HepG2 (cell line): ENCODE data around the gene OR14A2. TPM values are rescaled to one million over a fixed set of nuclear protein-coding genes. Genes with fewer than 3 reads are reported as not detected.

Source experiments
- ATAC-seq: fragments of 200-7000 bp; cut with Tn5 transposase; 3 replicates; pipeline ENCODE4 v1.9.1; 2020; ENCODE audit warnings: mild to moderate bottlenecking, moderate library complexity
- BruUV-seq: library from RNA; stranded (reverse); fragments of 400-500 nt; replicated peaks from 2 replicates; lab custom pipeline; 2021; lab: Mats Ljungman, UMichigan
- CTCF ChIA-PET: fragments of 300-600 bp; formaldehyde crosslinking; extraction: SDS; loops from one replicate; lab custom pipeline; 2021; ENCODE audit warnings: low total read pairs, inconsistent platforms, low intra/inter-chr PET ratio; lab: Yijun Ruan, JAX
- POLR2A ChIA-PET: fragments of 350-600 bp; sonication (Branson Sonifier 250); formaldehyde crosslinking; loops from one replicate; lab custom pipeline; 2020; ENCODE audit warnings: antibody characterized with exemption, inconsistent platforms; lab: Yijun Ruan, JAX
- DNase-seq: peaks from one replicate; pipeline ENCODE4 v3.0.0-alpha.2; 2015; ENCODE audit warnings: low spot score
- FAIRE-seq: peaks from 3 replicates; lab custom pipeline; 2011; peaks lifted over from hg19 to GRCh38; lab: Jason Lieb, UNC
- H2AFZ ChIP-seq: one replicate; pipeline ENCODE4 v1.6.1; 2011; ENCODE audit warnings: low read length, inconsistent platforms
- H3K27ac ChIP-seq: fragments of 300-600 bp; 3 replicates; pipeline ENCODE4 v1.8.0; 2011; ENCODE audit warnings: mixed run types, mild to moderate bottlenecking, mixed read lengths, low read length, inconsistent platforms; ENCODE audit not compliant: insufficient read depth; ENCODE audit errors: extremely low read length
- H3K27me3 ChIP-seq, 2 experiments: fragments of 200-600 bp in 1 of 2; 2 replicates in 1 of 2; 3 replicates in 1 of 2; pipeline versions ENCODE4 v1.6.0 to v1.8.0; 2011; ENCODE audit warnings: low read length in 2 of 2, mild to moderate bottlenecking in 2 of 2, moderate library complexity in 2 of 2, inconsistent platforms in 1 of 2; ENCODE audit not compliant: insufficient read depth in 2 of 2, control insufficient read depth in 1 of 2
- H3K36me3 ChIP-seq, 2 experiments: fragments of 200-600 bp in 1 of 2; replicated peaks in 1 of 2; 2 replicates in 1 of 2; 3 replicates in 1 of 2; pipeline versions ENCODE4 v1.5.1 to v1.8.0; 2011; ENCODE audit warnings: low read length in 2 of 2, inconsistent platforms in 1 of 2; ENCODE audit not compliant: insufficient read depth in 2 of 2, control insufficient read depth in 1 of 2
- H3K4me1 ChIP-seq: 2 replicates; pipeline ENCODE4 v1.5.1; 2012; ENCODE audit warnings: low read length, inconsistent platforms; ENCODE audit not compliant: insufficient read depth
- H3K4me2 ChIP-seq: 2 replicates; pipeline ENCODE4 v1.6.0; 2011; ENCODE audit warnings: low read depth, low read length, inconsistent platforms
- H3K4me3 ChIP-seq, 3 experiments: fragments of 200-600 bp in 1 of 3; sonication (generic), shearing (Covaris generic) in 1 of 3; replicated peaks in 1 of 3; 2 replicates each; pipeline ENCODE4 v1.5.1; 2011 to 2016; ENCODE audit warnings: low read length in 3 of 3, inconsistent platforms in 2 of 3, low read depth in 2 of 3, mild to moderate bottlenecking in 2 of 3, control low read depth in 1 of 3, mixed read lengths in 1 of 3; ENCODE audit not compliant: insufficient read depth in 1 of 3
- H3K79me2 ChIP-seq: one replicate; pipeline ENCODE4 v1.6.1; 2011; ENCODE audit warnings: low read length, inconsistent platforms; ENCODE audit not compliant: insufficient read depth
- H3K9ac ChIP-seq: 2 replicates; pipeline ENCODE4 v1.6.0; 2011; ENCODE audit warnings: mild to moderate bottlenecking, low read depth, low read length, inconsistent platforms; ENCODE audit not compliant: insufficient read depth
- H3K9me3 ChIP-seq: 2 replicates; pipeline ENCODE4 v1.5.1; 2012; ENCODE audit warnings: mild to moderate bottlenecking, low read length
- H4K20me1 ChIP-seq: 2 replicates; pipeline ENCODE4 v1.6.0; 2011; ENCODE audit warnings: inconsistent platforms, mild to moderate bottlenecking, low read length, moderate library complexity; ENCODE audit not compliant: insufficient read depth
- CHD4 ChIP-seq: fragments of 200-600 bp; sonication (generic); IDR thresholded peaks from 2 replicates; pipeline ENCODE4 v1.7.0; 2017; ENCODE audit warnings: mild to moderate bottlenecking, low read length, borderline replicate concordance
- GZF1 ChIP-seq: sonication (generic); formaldehyde crosslinking; IDR thresholded peaks from 2 replicates; pipeline ENCODE4 v1.5.1; 2020; ENCODE audit warnings: mild to moderate bottlenecking, missing genetic modification reagents
- KAT2B ChIP-seq: fragments of 150-350 bp; IDR thresholded peaks from 2 replicates; pipeline ENCODE4 v1.6.1; 2014; ENCODE audit warnings: low read depth, low read length, borderline replicate concordance
- TGIF2 ChIP-seq: IDR thresholded peaks from 2 replicates; pipeline ENCODE4 v1.6.1; 2016; ENCODE audit warnings: control low read depth, missing compliant biosample characterization
- ZFP90 ChIP-seq: sonication (generic); formaldehyde crosslinking; IDR thresholded peaks from 2 replicates; pipeline ENCODE4 v1.8.0; 2022; ENCODE audit warnings: missing genetic modification reagents, mild to moderate bottlenecking, inconsistent platforms, borderline replicate concordance
- ZNF234 ChIP-seq: sonication (generic); formaldehyde crosslinking; conservative IDR thresholded peaks from 2 replicates; pipeline ENCODE4 v1.5.1; 2020; ENCODE audit warnings: mild to moderate bottlenecking, missing genetic modification reagents
- ZNF34 ChIP-seq: sonication (generic); formaldehyde crosslinking; IDR thresholded peaks from 2 replicates; pipeline ENCODE4 v1.4.0; 2020; ENCODE audit warnings: mild to moderate bottlenecking, missing genetic modification reagents, borderline replicate concordance
- ZSCAN12 ChIP-seq: sonication (generic); formaldehyde crosslinking; IDR thresholded peaks from 2 replicates; pipeline ENCODE4 v1.9.0; 2021; ENCODE audit warnings: mild to moderate bottlenecking, missing genetic modification reagents
- WGBS: methylation state at CpG from one replicate; pipeline ENCODE4 v1.1.6; 2017; ENCODE audit warnings: low lambda C conversion rate; 5-methylcytosine and 5-hydroxymethylcytosine counted together
- in situ Hi-C: cut with HindIII; loops from 2 replicates; pipeline ENCODE4 v1.10.0; 2017; ENCODE audit warnings: low pct_unique_long_range_greater_than_20kb; ENCODE audit not compliant: extremely low pct_ligation_motif_present
- intact Hi-C: fragments of 100-400 bp; cut with micrococcal nuclease; formaldehyde crosslinking; loops from one replicate; pipeline ENCODE4 v1.10.0; 2022; ENCODE audit not compliant: unreplicated experiment
- polyA plus RNA-seq, 8 experiments: library from polyadenylated mRNA; depleted of rRNA in 3 of 8; stranded (reverse) in 7 of 8; unstranded in 1 of 8; fragments of >200 nt; fragmentation: Illumina TruSeq in 4 of 8; extraction: Trizol in 4 of 8; gene quantifications; 2 replicates each; pipeline versions ENCODE4 v1.2.1 to v1.2.3, GENCODE V29; 2011 to 2016; ENCODE audit warnings: low read depth in 4 of 8, missing spikeins in 1 of 8, mixed read lengths in 1 of 8; ENCODE audit not compliant: insufficient read depth in 1 of 8
- total RNA-seq, 5 experiments: library from RNA; depleted of rRNA; stranded (reverse); fragments of >200 nt; fragmentation: Illumina TruSeq; extraction: Trizol; gene quantifications; 2 replicates each; pipeline ENCODE4 v1.2.3, GENCODE V29; 2016; ENCODE audit warnings: low read depth in 1 of 5
- TF ChIP-seq, protein P1 (sequence below): sonication (generic); formaldehyde crosslinking; IDR thresholded peaks from 2 replicates; pipeline ENCODE4 v1.8.0; 2022; ENCODE audit warnings: mild to moderate bottlenecking, missing genetic modification reagents, borderline replicate concordance
- TF ChIP-seq, protein P2 (sequence below): IDR thresholded peaks from 2 replicates; pipeline ENCODE4 v1.6.1; 2016; ENCODE audit warnings: mild to moderate bottlenecking, missing biosample characterization, missing genetic modification reagents
- TF ChIP-seq, protein P3 (sequence below): sonication (generic); formaldehyde crosslinking; IDR thresholded peaks from 2 replicates; pipeline ENCODE4 v1.5.0; 2020; ENCODE audit warnings: missing genetic modification reagents
- TF ChIP-seq, protein P4 (sequence below): sonication (generic); formaldehyde crosslinking; IDR thresholded peaks from 2 replicates; pipeline ENCODE4 v1.4.0; 2020; ENCODE audit warnings: missing genetic modification reagents
- TF ChIP-seq, protein P5 (sequence below): sonication (generic); formaldehyde crosslinking; IDR thresholded peaks from 2 replicates; pipeline ENCODE4 v1.4.0; 2020; ENCODE audit warnings: missing genetic modification reagents
- TF ChIP-seq, protein P6 (sequence below): sonication (generic); formaldehyde crosslinking; IDR thresholded peaks from 2 replicates; pipeline ENCODE4 v1.4.0; 2020; ENCODE audit warnings: missing genetic modification reagents
- TF ChIP-seq, protein P7 (sequence below): sonication (generic); formaldehyde crosslinking; conservative IDR thresholded peaks from 2 replicates; pipeline ENCODE4 v1.4.0; 2020; ENCODE audit warnings: missing genetic modification reagents

OR14A2 gene
- total and polyA plus RNA-seq, 2 of the 13 experiments (the other 11 are each of a cell fraction or from before 2014, with no cell fraction given): not detected

DNA sequence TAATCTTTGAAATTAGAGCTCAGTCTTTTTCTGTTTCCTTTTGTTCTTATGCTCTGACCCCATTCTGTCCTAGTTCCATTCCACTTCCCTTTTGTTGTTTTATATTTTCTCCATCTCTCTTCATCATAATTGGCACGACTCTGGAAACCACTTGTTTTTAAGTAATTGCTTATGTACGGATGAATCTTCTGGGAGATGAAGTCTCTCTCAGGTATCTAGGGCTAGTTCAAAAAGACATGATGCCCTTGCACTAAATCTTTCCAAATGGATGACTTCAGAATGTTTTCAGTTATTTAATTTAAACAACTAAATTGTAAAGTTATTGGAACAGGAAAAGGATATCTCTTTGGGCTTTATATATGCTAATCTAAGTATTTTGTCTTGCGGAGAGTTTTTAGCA is 31.4 kb downstream of the OR14A2 start, which contains the start of gene OR6F1:
TSS of gene OR6F1 (minus strand) at position 101 of the 400 bp plus-strand sequence. CDS start 3,891 bp downstream, outside the sequence.
- no peaks in the 10 kb centered on the region for H3K27me3 ChIP-seq
- no TSS peak for BruUV-seq
- no peak within 1 kb of the TSS for H2AFZ ChIP-seq
- no peak for DNase-seq
- ATAC-seq: no peak
- H3K4me1 ChIP-seq: no peaks in the 10 kb centered on the region
- no peak within 1 kb of the TSS for H3K27ac ChIP-seq
- intact Hi-C loops: no loop called here
- H3K9ac ChIP-seq: no peak within 1 kb of the TSS
- no peaks in the 10 kb centered on the region for H4K20me1 ChIP-seq
- in situ Hi-C loops: no loop called here
- H3K9me3 ChIP-seq: peaks cover 67% of the 10 kb centered on the region
- no peak within 1 kb of the TSS for H3K4me3 ChIP-seq
- no peaks in the 10 kb centered on the region for H3K36me3 ChIP-seq
- WGBS: 31% methylated on average over 3 of the region's 3 CpGs
- H3K4me2 ChIP-seq: no peak within 1 kb of the TSS
- ChIA-PET POLR2A (no interaction called here), CTCF (no interaction called here)
- FAIRE-seq: no peak
- H3K79me2 ChIP-seq: no peaks in the 10 kb centered on the region
- TF ChIP-seq, protein P1, sequence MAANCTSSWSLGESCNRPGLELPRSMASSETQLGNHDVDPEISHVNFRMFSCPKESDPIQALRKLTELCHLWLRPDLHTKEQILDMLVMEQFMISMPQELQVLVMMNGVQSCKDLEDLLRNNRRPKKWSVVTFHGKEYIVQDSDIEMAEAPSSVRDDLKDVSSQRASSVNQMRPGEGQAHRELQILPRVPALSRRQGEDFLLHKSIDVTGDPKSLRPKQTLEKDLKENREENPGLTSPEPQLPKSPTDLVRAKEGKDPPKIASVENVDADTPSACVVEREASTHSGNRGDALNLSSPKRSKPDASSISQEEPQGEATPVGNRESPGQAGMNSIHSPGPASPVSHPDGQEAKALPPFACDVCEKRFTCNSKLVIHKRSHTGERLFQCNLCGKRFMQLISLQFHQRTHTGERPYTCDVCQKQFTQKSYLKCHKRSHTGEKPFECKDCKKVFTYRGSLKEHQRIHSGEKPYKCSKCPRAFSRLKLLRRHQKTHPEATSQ: no peak
- TF ChIP-seq ZNF34 (CRISPR knock-in tag) (no peak), ZFP90 (CRISPR knock-in tag) (no peak), ZNF234 (CRISPR knock-in tag) (no peak), ZSCAN12 (CRISPR knock-in tag) (no peak), CHD4 (no peak), GZF1 (CRISPR knock-in tag) (no peak), KAT2B (no peak), TGIF2 (no peak)
- TF ChIP-seq, protein P2, sequence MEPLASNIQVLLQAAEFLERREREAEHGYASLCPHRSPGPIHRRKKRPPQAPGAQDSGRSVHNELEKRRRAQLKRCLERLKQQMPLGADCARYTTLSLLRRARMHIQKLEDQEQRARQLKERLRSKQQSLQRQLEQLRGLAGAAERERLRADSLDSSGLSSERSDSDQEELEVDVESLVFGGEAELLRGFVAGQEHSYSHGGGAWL (CRISPR knock-in tag): no peak
- TF ChIP-seq, protein P3, sequence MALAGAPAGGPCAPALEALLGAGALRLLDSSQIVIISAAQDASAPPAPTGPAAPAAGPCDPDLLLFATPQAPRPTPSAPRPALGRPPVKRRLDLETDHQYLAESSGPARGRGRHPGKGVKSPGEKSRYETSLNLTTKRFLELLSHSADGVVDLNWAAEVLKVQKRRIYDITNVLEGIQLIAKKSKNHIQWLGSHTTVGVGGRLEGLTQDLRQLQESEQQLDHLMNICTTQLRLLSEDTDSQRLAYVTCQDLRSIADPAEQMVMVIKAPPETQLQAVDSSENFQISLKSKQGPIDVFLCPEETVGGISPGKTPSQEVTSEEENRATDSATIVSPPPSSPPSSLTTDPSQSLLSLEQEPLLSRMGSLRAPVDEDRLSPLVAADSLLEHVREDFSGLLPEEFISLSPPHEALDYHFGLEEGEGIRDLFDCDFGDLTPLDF: no peak
- TF ChIP-seq, protein P4, sequence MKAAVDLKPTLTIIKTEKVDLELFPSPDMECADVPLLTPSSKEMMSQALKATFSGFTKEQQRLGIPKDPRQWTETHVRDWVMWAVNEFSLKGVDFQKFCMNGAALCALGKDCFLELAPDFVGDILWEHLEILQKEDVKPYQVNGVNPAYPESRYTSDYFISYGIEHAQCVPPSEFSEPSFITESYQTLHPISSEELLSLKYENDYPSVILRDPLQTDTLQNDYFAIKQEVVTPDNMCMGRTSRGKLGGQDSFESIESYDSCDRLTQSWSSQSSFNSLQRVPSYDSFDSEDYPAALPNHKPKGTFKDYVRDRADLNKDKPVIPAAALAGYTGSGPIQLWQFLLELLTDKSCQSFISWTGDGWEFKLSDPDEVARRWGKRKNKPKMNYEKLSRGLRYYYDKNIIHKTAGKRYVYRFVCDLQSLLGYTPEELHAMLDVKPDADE (CRISPR knock-in tag): no peak
- TF ChIP-seq, protein P5, sequence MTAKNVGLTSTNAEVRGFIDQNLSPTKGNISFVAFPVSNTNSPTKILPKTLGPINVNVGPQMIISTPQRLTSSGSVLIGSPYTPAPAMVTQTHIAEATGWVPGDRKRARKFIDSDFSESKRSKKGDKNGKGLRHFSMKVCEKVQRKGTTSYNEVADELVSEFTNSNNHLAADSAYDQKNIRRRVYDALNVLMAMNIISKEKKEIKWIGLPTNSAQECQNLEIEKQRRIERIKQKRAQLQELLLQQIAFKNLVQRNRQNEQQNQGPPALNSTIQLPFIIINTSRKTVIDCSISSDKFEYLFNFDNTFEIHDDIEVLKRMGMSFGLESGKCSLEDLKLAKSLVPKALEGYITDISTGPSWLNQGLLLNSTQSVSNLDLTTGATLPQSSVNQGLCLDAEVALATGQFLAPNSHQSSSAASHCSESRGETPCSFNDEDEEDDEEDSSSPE (CRISPR knock-in tag): no peak
- TF ChIP-seq, protein P6, sequence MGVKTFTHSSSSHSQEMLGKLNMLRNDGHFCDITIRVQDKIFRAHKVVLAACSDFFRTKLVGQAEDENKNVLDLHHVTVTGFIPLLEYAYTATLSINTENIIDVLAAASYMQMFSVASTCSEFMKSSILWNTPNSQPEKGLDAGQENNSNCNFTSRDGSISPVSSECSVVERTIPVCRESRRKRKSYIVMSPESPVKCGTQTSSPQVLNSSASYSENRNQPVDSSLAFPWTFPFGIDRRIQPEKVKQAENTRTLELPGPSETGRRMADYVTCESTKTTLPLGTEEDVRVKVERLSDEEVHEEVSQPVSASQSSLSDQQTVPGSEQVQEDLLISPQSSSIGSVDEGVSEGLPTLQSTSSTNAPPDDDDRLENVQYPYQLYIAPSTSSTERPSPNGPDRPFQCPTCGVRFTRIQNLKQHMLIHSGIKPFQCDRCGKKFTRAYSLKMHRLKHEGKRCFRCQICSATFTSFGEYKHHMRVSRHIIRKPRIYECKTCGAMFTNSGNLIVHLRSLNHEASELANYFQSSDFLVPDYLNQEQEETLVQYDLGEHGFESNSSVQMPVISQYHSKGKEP (CRISPR knock-in tag): no peak
- TF ChIP-seq, protein P7, sequence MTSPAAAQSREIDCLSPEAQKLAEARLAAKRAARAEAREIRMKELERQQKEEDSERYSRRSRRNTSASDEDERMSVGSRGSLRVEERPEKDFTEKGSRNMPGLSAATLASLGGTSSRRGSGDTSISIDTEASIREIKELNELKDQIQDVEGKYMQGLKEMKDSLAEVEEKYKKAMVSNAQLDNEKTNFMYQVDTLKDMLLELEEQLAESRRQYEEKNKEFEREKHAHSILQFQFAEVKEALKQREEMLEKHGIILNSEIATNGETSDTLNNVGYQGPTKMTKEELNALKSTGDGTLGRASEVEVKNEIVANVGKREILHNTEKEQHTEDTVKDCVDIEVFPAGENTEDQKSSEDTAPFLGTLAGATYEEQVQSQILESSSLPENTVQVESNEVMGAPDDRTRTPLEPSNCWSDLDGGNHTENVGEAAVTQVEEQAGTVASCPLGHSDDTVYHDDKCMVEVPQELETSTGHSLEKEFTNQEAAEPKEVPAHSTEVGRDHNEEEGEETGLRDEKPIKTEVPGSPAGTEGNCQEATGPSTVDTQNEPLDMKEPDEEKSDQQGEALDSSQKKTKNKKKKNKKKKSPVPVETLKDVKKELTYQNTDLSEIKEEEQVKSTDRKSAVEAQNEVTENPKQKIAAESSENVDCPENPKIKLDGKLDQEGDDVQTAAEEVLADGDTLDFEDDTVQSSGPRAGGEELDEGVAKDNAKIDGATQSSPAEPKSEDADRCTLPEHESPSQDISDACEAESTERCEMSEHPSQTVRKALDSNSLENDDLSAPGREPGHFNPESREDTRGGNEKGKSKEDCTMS (CRISPR knock-in tag): no peak
